ENCODE results near the gene OCA2. TPM values are rescaled to one million over a fixed set of nuclear protein-coding genes. Genes with fewer than 3 reads are reported as not detected.

The OCA2 gene
- total RNA-seq, 1 experiment from 2014 or later, result 0.31 TPM

DNA sequence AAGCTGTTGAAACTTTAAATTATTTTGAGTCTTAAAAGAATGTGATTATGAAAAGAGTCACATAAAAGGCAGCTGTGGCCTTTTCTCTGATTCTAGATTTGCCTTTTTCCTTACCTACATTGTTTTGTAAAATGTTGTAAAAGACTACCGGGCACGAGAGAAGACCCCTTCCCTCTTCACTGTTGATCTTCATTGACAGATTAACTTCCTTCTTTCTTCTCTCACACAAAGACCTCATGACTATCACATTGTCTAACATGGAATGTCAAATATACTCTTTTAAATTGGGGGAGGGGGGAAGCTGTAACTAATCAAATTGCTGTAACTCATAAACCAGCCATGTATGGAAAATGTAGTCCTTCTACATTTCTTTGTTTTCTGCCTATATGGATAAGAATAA, 68.3 kb downstream of the OCA2 start:
- H2BK12ac ChIP-seq (ENCODE audit: insufficient read length, low read depth, low read length), result no peak overlapping the region
- H3T11ph ChIP-seq (ENCODE audit: low read length), result no peak overlapping the region
- no peaks in the 10 kb centered on the region for H3K79me1 ChIP-seq (ENCODE audit: insufficient read depth, low read depth, low read length, poor library complexity, severe bottlenecking)
- no peak overlapping the region for H2BK15ac ChIP-seq (ENCODE audit: low read depth, low read length)
- no peak overlapping the region for H3K4ac ChIP-seq (ENCODE audit: low read depth, low read length)
- no peak overlapping the region for H2BK120ac ChIP-seq (ENCODE audit: low read depth, low read length, poor library complexity, severe bottlenecking)
- H3K9ac ChIP-seq (ENCODE audit: extremely low read depth, insufficient read length, low read length), result no peak overlapping the region
- H3K9me3 ChIP-seq (ENCODE audit: control insufficient read depth, low read depth, low read length), result no peaks in the 10 kb centered on the region
- Mint-ChIP-seq H3K4me3 (no peak overlapping the region), H3K27me3 (ENCODE audit: low read depth) (no peaks in the 10 kb centered on the region), H3K9me3 (no peaks in the 10 kb centered on the region), H3K4me1 (peaks cover 9% of the 10 kb centered on the region in 2 experiments; a peak in 3 of 4 replicates), H3K36me3 (ENCODE audit: insufficient read depth in 1 of 3, low read depth in 3 of 3) (no peaks in the 10 kb centered on the region), H3K27ac (no peak overlapping the region)
- no peak overlapping the region for H3K14ac ChIP-seq (ENCODE audit: insufficient read depth, low read length)
- H3K79me2 ChIP-seq (ENCODE audit: insufficient read depth, low read length), result no peaks in the 10 kb centered on the region
- no peak overlapping the region for H4K91ac ChIP-seq (ENCODE audit: insufficient read length, low read depth, low read length)
- H3K23ac ChIP-seq (ENCODE audit: insufficient read length, low read depth, low read length), result no peak overlapping the region
- WGBS (ENCODE audit: extremely low coverage, insufficient read length, low lambda C conversion rate), result no CpG with 5 or more reads among the region's 2 CpGs
- H4K8ac ChIP-seq (replicated peaks; ENCODE audit: insufficient read length, low read depth, low read length), result no peak overlapping the region
- no peak for DNase-seq
- H4K5ac ChIP-seq (ENCODE audit: insufficient read length, low read depth, low read length), result no peak overlapping the region
- no peaks in the 10 kb centered on the region for H3K23me2 ChIP-seq (ENCODE audit: insufficient read length, low read depth, low read length, poor library complexity, severe bottlenecking)
- H2AK5ac ChIP-seq (ENCODE audit: insufficient read length, low read length), result no peak overlapping the region
- H2BK5ac ChIP-seq (ENCODE audit: insufficient read length, low read length), result no peak overlapping the region
- H4K20me1 ChIP-seq (ENCODE audit: control insufficient read depth, insufficient read depth, insufficient read length), result no peaks in the 10 kb centered on the region
- H3K27me3 ChIP-seq (ENCODE audit: insufficient read depth, low read length), result no peaks in the 10 kb centered on the region
- H2AFZ ChIP-seq (ENCODE audit: low read length), result no peak overlapping the region
- no peaks in the 10 kb centered on the region for H3K4me1 ChIP-seq (ENCODE audit: insufficient read depth, low read length)
- H3K18ac ChIP-seq (ENCODE audit: insufficient read length, low read depth, low read length), result no peak overlapping the region
- no peak overlapping the region for H3K27ac ChIP-seq (ENCODE audit: insufficient read length, low read depth, low read length)
- H2BK20ac ChIP-seq (ENCODE audit: low read depth, low read length, poor library complexity, severe bottlenecking), result no peak overlapping the region
- TF ChIP-seq, protein P1, sequence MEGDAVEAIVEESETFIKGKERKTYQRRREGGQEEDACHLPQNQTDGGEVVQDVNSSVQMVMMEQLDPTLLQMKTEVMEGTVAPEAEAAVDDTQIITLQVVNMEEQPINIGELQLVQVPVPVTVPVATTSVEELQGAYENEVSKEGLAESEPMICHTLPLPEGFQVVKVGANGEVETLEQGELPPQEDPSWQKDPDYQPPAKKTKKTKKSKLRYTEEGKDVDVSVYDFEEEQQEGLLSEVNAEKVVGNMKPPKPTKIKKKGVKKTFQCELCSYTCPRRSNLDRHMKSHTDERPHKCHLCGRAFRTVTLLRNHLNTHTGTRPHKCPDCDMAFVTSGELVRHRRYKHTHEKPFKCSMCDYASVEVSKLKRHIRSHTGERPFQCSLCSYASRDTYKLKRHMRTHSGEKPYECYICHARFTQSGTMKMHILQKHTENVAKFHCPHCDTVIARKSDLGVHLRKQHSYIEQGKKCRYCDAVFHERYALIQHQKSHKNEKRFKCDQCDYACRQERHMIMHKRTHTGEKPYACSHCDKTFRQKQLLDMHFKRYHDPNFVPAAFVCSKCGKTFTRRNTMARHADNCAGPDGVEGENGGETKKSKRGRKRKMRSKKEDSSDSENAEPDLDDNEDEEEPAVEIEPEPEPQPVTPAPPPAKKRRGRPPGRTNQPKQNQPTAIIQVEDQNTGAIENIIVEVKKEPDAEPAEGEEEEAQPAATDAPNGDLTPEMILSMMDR (conservative IDR thresholded peaks at IDR 0.05), result no peak
- no peak overlapping the region for H3K4me2 ChIP-seq (ENCODE audit: insufficient read depth, insufficient read length, low read length)
- no peak overlapping the region for H3K56ac ChIP-seq (ENCODE audit: insufficient read length, low read depth, low read length)

Measured in H9 (cell line).